Measurements from ENCODE around the gene C17orf78. TPM values are rescaled to one million over a fixed set of nuclear protein-coding genes. Genes with fewer than 3 reads are reported as not detected.

C17orf78 gene
- total and polyA plus RNA-seq, 9 donors: 0.16 to 0.88 (median 0.29) TPM; not detected in 6

DNA sequence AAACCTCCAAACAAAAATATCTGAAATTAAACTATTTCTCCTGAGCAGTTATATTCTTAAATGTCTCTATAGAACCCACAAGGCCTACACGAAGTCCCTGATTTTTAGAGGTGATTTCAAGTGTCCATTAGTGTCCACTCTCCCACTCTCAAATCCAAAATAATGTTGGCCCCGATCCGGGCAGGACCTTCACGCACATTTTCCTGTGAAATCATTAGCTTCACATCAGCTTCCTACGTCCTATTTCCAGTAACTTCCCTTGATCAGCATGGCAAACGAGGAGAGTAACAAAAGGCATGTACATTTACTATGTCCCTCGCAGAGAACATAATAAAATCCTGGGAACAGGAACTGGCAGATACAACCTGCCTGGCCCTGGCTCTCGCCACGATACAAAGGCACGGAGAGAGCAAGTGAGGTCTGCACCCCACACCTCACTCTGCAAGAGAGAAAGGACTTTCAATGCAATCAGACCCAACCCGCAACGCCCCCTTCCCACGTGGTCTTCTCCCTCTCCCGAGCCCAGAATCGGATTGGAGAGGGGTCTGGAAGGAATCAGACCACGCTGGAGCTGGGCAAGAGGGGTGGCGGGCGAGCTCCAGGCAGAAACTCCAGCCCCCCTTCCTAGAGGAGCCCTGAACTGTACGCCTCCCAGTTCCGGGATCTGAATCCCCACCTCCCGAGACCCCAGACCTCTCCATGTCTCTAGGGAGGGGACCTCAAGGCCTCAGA is 17.5 kb upstream of the C17orf78 start:
- Histone ChIP-seq H3K27me3 (ENCODE audit: control insufficient read depth, insufficient read depth, low read length) (no peaks in the 10 kb centered on the region), H3K27ac (ENCODE audit: low read length) (peak overlapping the region; percentile 87), H3K36me3 (ENCODE audit: control insufficient read depth, insufficient read depth, low read length) (no peaks in the 10 kb centered on the region), H3K4me1 (ENCODE audit: control insufficient read depth, insufficient read depth, low read length) (peaks cover 8% of the 10 kb centered on the region), H3K9me3 (replicated peaks; ENCODE audit: control insufficient read depth, low read depth, low read length) (no peaks in the 10 kb centered on the region), H3K4me3 (ENCODE audit: low read length) (peak overlapping the region; percentile 86)
- peak; percentile 84 for DNase-seq
- 3% methylated on average over 9 of the region's 21 CpGs for WGBS (ENCODE audit: insufficient coverage)

DNA sequence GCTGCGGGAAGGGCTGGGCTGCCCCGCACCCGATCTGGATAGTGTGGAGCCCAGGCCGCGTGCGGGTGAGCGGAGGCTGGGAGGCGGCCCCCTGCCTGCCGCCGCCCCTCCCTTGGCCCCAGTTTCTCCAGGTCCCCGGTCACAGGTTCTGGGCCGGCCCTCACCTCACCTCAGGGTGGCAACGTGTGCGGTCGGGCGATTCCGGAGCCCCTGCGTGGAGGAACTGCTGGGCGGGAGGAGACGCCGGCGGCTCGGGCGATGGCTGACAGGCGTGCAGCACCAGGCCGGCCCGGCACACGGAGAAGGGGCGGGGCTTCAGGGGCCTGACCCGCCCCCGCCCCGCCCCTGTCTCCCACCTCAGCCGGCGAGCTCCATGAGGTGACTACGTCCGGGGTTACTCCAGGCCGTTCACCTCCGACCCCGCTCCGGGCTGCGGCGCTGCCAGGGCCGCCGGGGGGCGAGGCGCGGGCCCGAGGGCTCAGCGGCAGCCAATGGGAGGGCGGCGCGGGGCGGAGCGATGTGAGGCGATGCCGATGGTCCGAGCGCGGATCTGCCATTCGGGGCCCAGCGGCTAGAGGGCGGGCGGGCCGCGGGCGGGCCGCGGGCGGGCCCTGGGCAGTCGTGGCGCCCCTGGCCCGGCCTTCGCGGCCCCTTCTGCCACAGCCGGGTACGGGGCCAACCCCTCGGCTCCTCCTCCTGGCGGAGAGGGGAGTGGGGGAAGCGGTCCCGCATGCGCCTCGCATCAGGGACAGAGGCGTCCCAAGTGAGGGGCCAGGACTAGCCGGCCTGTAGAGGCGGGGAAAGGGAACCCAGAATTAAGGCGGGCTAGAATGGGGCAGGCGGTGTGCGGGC is 16.7 kb upstream of the C17orf78 start:
- peak overlapping the region; percentile 86 for H3K4me3 ChIP-seq (ENCODE audit: low read length)
- DNase-seq: peak; percentile 96
- no peaks in the 10 kb centered on the region for H3K36me3 ChIP-seq (ENCODE audit: control insufficient read depth, insufficient read depth, low read length)
- peaks cover 8% of the 10 kb centered on the region for H3K4me1 ChIP-seq (ENCODE audit: control insufficient read depth, insufficient read depth, low read length)
- WGBS (ENCODE audit: insufficient coverage): under 1% methylated on average over 67 of the region's 88 CpGs
- H3K27ac ChIP-seq (ENCODE audit: low read length): peak overlapping the region; percentile 89
- H3K27me3 ChIP-seq (ENCODE audit: control insufficient read depth, insufficient read depth, low read length): no peaks in the 10 kb centered on the region
- H3K9me3 ChIP-seq (replicated peaks; ENCODE audit: control insufficient read depth, low read depth, low read length): no peaks in the 10 kb centered on the region

DNA sequence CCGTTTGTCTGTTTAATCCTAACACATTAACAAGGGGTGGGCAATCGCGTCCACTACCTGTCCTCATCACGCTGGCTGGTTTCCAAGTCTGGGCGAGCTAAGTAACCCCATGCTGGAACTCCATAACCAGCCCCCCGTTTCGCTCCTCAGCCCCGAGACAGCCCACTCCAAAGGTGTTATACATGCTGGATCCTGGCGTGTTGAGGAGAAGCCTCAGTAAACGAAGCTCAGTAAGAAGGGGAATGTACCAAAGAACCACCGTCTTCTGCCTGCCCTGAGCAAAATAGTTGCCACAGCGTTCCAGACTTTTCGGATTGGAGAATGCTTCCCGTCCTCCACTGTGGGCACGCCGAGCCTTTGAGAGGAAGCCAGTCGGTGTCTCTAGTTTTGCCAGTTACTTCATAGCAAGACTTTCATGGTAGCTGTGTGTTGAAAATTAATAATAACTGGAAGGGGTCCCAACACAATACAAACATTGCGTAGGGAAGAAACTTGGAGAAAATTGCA is 16.1 kb upstream of the C17orf78 start:
- 3% methylated on average over 10 of the region's 18 CpGs for WGBS (ENCODE audit: insufficient coverage)
- Histone ChIP-seq H3K4me3 (ENCODE audit: low read length) (peak overlapping the region; percentile 86), H3K9me3 (replicated peaks; ENCODE audit: control insufficient read depth, low read depth, low read length) (no peaks in the 10 kb centered on the region), H3K27ac (ENCODE audit: low read length) (peak overlapping the region; percentile 89), H3K36me3 (ENCODE audit: control insufficient read depth, insufficient read depth, low read length) (no peaks in the 10 kb centered on the region), H3K27me3 (ENCODE audit: control insufficient read depth, insufficient read depth, low read length) (no peaks in the 10 kb centered on the region), H3K4me1 (ENCODE audit: control insufficient read depth, insufficient read depth, low read length) (peaks cover 8% of the 10 kb centered on the region)
- no peak for DNase-seq

DNA sequence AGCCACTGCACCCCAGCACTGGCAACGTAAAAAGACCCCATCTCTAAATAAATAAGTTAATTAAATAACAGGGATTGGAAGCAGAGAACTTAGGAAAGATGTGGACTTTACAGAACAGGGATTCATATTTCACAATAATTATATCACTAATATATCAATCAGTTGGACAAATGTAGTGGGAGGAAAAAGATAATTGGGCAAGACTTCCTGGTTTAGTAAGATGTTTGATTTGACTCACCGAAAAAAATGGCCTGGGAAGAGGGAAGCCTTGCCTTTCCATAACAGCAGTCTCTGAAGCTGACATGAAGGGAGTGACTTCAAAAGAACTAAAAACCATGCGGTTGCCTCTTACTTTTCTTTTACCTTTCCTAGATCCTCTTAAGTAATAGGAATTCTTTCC is 15.2 kb upstream of the C17orf78 start:
- Histone ChIP-seq H3K27ac (ENCODE audit: low read length) (no peak overlapping the region), H3K4me3 (ENCODE audit: low read length) (no peak overlapping the region), H3K9me3 (replicated peaks; ENCODE audit: control insufficient read depth, low read depth, low read length) (no peaks in the 10 kb centered on the region), H3K27me3 (ENCODE audit: control insufficient read depth, insufficient read depth, low read length) (no peaks in the 10 kb centered on the region), H3K4me1 (ENCODE audit: control insufficient read depth, insufficient read depth, low read length) (peaks cover 8% of the 10 kb centered on the region), H3K36me3 (ENCODE audit: control insufficient read depth, insufficient read depth, low read length) (no peaks in the 10 kb centered on the region)
- WGBS (ENCODE audit: insufficient coverage): 80% methylated on average over 1 of the region's 3 CpGs
- DNase-seq: no peak

DNA sequence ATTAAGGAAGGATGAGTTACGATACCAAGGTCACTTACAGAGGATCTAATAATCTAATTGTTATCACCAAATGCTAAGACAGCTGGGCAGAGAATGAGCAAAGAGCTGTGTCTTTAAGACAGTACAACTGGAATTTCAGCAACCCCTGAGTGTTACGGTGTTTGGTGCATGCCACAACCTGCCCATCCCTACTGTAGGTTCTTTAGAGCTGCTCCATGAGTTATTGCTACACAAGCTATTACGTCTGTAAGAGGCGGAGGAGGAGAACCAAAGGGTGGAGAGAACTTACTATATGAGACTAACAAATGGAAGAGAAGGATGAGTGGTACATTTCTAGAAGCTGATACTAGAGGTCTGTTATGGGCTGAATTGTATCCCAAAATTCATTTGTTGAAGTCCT is 14.2 kb upstream of the C17orf78 start:
- Histone ChIP-seq H3K4me3 (ENCODE audit: low read length) (no peak overlapping the region), H3K9me3 (replicated peaks; ENCODE audit: control insufficient read depth, low read depth, low read length) (no peaks in the 10 kb centered on the region), H3K36me3 (ENCODE audit: control insufficient read depth, insufficient read depth, low read length) (no peaks in the 10 kb centered on the region), H3K4me1 (ENCODE audit: control insufficient read depth, insufficient read depth, low read length) (peaks cover 8% of the 10 kb centered on the region), H3K27me3 (ENCODE audit: control insufficient read depth, insufficient read depth, low read length) (no peaks in the 10 kb centered on the region), H3K27ac (ENCODE audit: low read length) (no peak overlapping the region)
- no peak for DNase-seq
- WGBS (ENCODE audit: insufficient coverage): no CpG with 5 or more reads among the region's 4 CpGs

DNA sequence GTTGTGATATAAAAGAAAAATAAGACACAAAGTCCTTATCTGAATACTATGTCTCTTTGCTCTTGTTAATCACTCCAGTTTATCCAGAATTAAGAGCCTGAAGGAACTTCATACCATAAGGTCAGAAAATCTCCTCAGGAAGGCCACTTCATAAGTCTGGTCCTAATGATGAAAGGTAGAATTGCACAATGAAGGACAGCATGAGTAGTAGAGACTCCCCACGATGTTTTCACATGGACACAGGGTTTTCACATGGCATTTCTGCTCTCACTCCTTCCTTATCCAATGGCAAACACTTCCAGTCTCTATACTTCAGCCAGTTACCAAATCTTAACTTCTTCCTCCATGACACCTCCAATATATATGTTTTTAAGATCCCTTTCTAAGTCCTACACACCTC is 10.2 kb upstream of the C17orf78 start:
- no peaks in the 10 kb centered on the region for H3K4me1 ChIP-seq (ENCODE audit: control insufficient read depth, insufficient read depth, low read length)
- WGBS (ENCODE audit: insufficient coverage): no CpG with 5 or more reads among the region's 1 CpG

DNA sequence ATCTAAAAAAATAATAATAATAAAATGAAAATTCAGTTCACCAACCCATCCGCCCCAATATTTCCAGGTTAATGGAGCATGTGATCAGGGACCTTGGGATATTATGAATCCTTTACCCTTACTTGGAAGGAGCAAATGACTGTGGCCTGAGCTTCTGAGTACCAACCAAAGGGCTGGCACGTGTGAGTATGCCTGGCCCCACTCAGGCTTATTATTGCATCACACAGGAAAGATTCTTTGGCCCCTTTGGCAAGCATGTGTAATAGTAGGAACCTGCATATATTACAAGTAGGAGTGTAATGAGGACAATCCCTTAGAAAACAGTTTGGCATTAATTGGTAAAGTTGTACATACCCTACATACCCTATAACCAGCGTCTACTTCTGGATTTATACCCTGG is 7.2 kb upstream of the C17orf78 start:
- Histone ChIP-seq H3K27me3 (ENCODE audit: control insufficient read depth, insufficient read depth, low read length) (no peaks in the 10 kb centered on the region), H3K9me3 (replicated peaks; ENCODE audit: control insufficient read depth, low read depth, low read length) (no peaks in the 10 kb centered on the region), H3K4me1 (ENCODE audit: control insufficient read depth, insufficient read depth, low read length) (no peaks in the 10 kb centered on the region), H3K27ac (ENCODE audit: low read length) (no peak overlapping the region), H3K36me3 (ENCODE audit: control insufficient read depth, insufficient read depth, low read length) (no peaks in the 10 kb centered on the region), H3K4me3 (ENCODE audit: low read length) (no peak overlapping the region)
- no peak for DNase-seq
- no CpG with 5 or more reads among the region's 3 CpGs for WGBS (ENCODE audit: insufficient coverage)

More for the DNA sequence above, 10.2 kb upstream of the C17orf78 start:
- Histone ChIP-seq H3K27me3 (ENCODE audit: control insufficient read depth, insufficient read depth, low read length) (no peaks in the 10 kb centered on the region), H3K27ac (ENCODE audit: low read length) (no peak overlapping the region), H3K9me3 (replicated peaks; ENCODE audit: control insufficient read depth, low read depth, low read length) (no peaks in the 10 kb centered on the region), H3K4me3 (ENCODE audit: low read length) (no peak overlapping the region), H3K36me3 (ENCODE audit: control insufficient read depth, insufficient read depth, low read length) (no peaks in the 10 kb centered on the region)
- DNase-seq: no peak

DNA sequence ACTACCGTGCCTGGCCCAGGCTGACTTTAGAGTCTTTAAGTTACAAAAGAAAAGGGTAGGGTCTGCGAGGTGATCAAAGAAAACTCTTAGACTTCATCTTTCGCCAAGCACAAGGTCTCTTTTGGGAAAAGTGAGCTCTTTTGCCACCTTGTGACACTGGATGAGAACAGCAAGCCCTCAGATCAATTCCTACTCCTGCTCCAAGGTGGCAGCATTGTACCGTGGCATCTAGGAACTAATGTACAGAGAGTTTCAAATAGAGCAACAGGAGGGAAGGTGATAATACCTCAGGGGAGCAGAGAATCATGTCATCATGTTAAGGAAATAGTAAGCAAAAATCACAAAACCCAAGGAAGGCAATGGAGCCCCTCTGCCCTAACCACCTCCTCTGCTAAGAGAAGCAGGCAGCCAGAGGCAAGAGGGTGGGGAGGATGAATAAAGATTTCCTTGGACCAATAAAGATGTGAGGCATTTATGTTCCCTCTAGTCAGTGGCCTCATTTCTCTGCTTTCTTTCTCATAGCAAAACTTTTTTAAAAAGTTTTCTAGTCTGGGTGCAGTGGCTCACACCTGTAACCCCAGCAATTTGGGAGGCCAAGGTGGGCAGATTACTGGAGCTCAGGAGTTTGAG is 2.1 kb upstream of the C17orf78 start:
- no peak overlapping the region for H3K4me3 ChIP-seq (ENCODE audit: low read length)
- DNase-seq: peak; percentile 78
- H3K9me3 ChIP-seq (replicated peaks; ENCODE audit: control insufficient read depth, low read depth, low read length): no peaks in the 10 kb centered on the region
- H3K27me3 ChIP-seq (ENCODE audit: control insufficient read depth, insufficient read depth, low read length): no peaks in the 10 kb centered on the region
- H3K4me1 ChIP-seq (ENCODE audit: control insufficient read depth, insufficient read depth, low read length): no peaks in the 10 kb centered on the region
- 17% methylated on average over 1 of the region's 4 CpGs for WGBS (ENCODE audit: insufficient coverage)
- H3K27ac ChIP-seq (ENCODE audit: low read length): no peak overlapping the region
- H3K36me3 ChIP-seq (ENCODE audit: control insufficient read depth, insufficient read depth, low read length): no peaks in the 10 kb centered on the region

DNA sequence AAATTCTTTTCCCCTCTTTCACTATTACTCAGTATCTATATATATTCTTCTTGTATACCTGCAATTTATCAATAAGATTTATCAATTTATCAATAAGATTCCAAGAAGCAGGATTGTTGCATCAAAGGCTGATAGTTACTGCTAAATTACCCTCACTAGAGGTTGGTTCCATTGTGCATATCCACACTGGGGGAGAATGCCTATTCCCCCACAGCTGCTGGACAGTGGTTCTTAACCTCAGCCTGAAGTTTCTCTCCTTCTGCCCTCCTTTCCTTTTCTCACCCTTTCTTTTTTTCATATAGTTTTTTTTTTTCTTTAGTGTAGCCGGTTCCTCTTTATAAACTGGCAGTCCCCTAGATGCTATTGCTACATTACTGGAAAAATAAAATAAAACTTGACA is 6.3 kb downstream of the C17orf78 start:
- no peak overlapping the region for H3K27ac ChIP-seq (ENCODE audit: low read length)
- H3K27me3 ChIP-seq (ENCODE audit: control insufficient read depth, insufficient read depth, low read length): no peaks in the 10 kb centered on the region
- WGBS (ENCODE audit: insufficient coverage): no CpG with 5 or more reads among the region's 1 CpG
- DNase-seq: no peak
- H3K4me1 ChIP-seq (ENCODE audit: control insufficient read depth, insufficient read depth, low read length): no peaks in the 10 kb centered on the region
- H3K4me3 ChIP-seq (ENCODE audit: low read length): no peak overlapping the region
- H3K36me3 ChIP-seq (ENCODE audit: control insufficient read depth, insufficient read depth, low read length): no peaks in the 10 kb centered on the region
- H3K9me3 ChIP-seq (replicated peaks; ENCODE audit: control insufficient read depth, low read depth, low read length): no peaks in the 10 kb centered on the region
